Peyer's patch (tissue), 4 donors: ENCODE results near the gene KISS1R. TPM values are rescaled to one million over a fixed set of nuclear protein-coding genes. Genes with fewer than 3 reads are reported as not detected.
A peak's percentile ranks its signal among the peaks of the same experiment; 100 is the strongest.

Experiments
- DNase-seq, 3 donors: peaks; one replicate each; pipeline ENCODE4 v3.0.0-alpha.2; 2017 to 2019
- H3K27ac ChIP-seq, 4 donors: fragments of 200-600 bp; sonication (generic); one replicate each; pipeline ENCODE4 v1.5.1; 2016 to 2019
- H3K27me3 ChIP-seq, 2 donors: fragments of 200-600 bp; sonication (generic); one replicate each; pipeline ENCODE4 v1.5.1; 2019
- H3K36me3 ChIP-seq, 3 donors: fragments of 200-600 bp; sonication (generic); one replicate each; pipeline ENCODE4 v1.5.1; 2016 to 2019
- H3K4me1 ChIP-seq, 4 donors: fragments of 200-600 bp; sonication (generic); one replicate each; pipeline ENCODE4 v1.5.1; 2016 to 2019
- H3K4me3 ChIP-seq, 4 donors: fragments of 200-600 bp; sonication (generic); 1 replicate in 3 of 4; 2 replicates in 1 of 4; pipeline ENCODE4 v1.5.1; 2016 to 2019; ENCODE audit warnings: mild to moderate bottlenecking in 1 of 4
- H3K9me3 ChIP-seq, 4 donors: fragments of 200-600 bp; sonication (generic); one replicate each; pipeline ENCODE4 v1.5.1; 2016 to 2019; ENCODE audit warnings: mild to moderate bottlenecking in 1 of 4
- CTCF ChIP-seq, 6 experiments: fragments of 450-650 bp in 4 of 6; fragments of 200-600 bp in 2 of 6; sonication (generic) in 1 of 6; IDR thresholded peaks; one replicate each; pipeline ENCODE4 v1.5.1; 2017 to 2019; ENCODE audit warnings: antibody characterized with exemption in 6 of 6, mild to moderate bottlenecking in 3 of 6, moderate library complexity in 1 of 6
- POLR2A ChIP-seq, 2 donors: fragments of 450-650 bp; IDR thresholded peaks; one replicate each; pipeline ENCODE4 v1.5.1; 2017; ENCODE audit warnings: antibody characterized with exemption in 2 of 2, mild to moderate bottlenecking in 2 of 2, moderate library complexity in 2 of 2
- total RNA-seq, 4 donors: library from RNA; depleted of rRNA; stranded (reverse); fragments of >200 nt; gene quantifications; one replicate each; pipeline ENCODE4 v1.1.0, GENCODE V29; 2016

The KISS1R gene
- total RNA-seq, 4 donors from 2014 or later, result not detected

DNA sequence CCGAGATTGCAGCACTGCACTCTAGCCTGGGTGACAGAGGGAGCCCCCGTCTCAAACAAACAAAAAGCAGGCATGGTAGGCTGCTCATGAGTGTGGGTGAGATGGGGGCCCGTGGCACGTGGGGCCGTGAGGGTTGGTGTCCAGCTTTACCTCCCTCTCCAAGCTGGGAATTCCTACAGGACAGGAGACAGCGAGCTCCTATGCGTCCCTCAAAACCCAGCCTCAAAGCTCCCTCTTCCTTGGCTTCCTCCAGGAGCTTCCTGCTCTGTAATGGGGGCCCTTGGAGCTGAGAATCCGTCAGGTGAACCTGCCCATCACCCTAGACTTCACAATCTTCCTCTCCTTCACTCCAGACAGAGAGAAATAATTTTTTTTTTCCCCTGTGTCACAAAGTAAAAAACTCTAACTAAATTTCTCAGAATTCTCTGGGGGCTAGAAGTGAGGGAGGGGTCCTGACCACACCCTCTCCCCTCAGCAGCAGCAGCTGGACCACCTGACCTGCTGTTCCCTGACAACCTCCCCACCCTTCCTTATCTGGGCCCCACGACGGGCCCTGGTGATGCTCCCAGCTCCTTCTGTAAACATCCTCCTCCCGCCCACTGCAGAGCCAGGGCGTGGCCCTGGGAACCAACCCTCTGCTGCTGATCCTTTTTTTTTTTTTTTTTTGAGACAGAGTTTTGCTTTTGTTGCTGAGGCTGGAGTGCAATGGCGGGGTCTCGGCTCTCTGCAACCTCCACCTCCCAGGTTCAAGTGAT, 44.9 kb downstream of the KISS1R start:
- H3K9me3 ChIP-seq, result no peaks in the 10 kb centered on the region
- H3K27ac ChIP-seq, result no peak overlapping the region
- DNase-seq, result peak in 1 of 3 donors; percentile 66
- no peaks in the 10 kb centered on the region for H3K27me3 ChIP-seq
- peaks cover 0 to 20% (median 0%) of the 10 kb centered on the region in 3 donors for H3K36me3 ChIP-seq
- H3K4me3 ChIP-seq, result no peak overlapping the region
- no peak for TF ChIP-seq POLR2A (IDR thresholded peaks at IDR 0.05)
- no peak for TF ChIP-seq CTCF (IDR thresholded peaks at IDR 0.05)
- no peaks in the 10 kb centered on the region for H3K4me1 ChIP-seq

DNA sequence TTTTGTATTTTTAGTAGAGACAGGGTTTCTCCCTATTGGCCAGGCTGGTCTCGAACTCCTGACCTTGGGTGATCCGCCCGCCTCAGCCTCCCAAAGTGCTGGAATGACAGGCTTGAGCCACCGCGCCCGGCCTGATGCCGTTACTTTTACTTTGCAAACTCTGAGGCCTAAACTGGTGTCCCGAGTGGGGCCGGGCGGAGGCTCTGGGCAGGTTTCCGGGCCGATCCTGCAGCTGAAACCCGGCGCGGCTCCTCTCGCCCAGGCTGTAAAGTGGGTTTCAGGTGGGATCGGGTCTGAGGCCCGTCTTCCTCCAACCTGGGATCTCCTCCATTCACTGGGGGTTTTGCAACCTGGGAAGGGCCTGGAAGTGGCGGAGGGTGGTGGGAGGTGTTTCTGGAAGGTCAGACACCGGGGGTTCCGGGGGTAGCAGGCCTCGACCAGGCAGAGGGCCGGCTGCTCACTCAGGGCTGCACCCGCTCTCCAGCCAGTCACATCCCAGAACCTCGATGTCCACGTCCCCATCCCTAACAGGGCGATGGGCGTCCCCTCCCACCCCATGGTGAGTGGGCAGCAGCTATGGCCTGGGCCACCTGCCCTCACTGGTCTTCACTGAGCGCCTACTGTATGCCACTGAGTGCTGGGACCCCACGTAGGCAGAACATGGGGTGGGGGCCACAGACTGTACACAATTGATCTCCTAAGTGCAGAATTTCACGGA, 45.7 kb downstream of the KISS1R start:
- Histone ChIP-seq H3K4me1 (no peaks in the 10 kb centered on the region), H3K4me3 (no peak overlapping the region), H3K9me3 (no peaks in the 10 kb centered on the region), H3K36me3 (peaks cover 0 to 23% (median 0%) of the 10 kb centered on the region in 3 donors), H3K27ac (no peak overlapping the region), H3K27me3 (no peaks in the 10 kb centered on the region)
- TF ChIP-seq CTCF (IDR thresholded peaks at IDR 0.05) (no peak), POLR2A (IDR thresholded peaks at IDR 0.05) (no peak)
- DNase-seq, result no peak

GRCh38 chr19:963486-963951, 46.4 kb downstream of the KISS1R start:
- H3K4me1 ChIP-seq, result no peaks in the 10 kb centered on the region
- TF ChIP-seq POLR2A (IDR thresholded peaks at IDR 0.05) (no peak), CTCF (IDR thresholded peaks at IDR 0.05) (no peak)
- no peak overlapping the region for H3K4me3 ChIP-seq
- H3K9me3 ChIP-seq, result no peaks in the 10 kb centered on the region
- H3K36me3 ChIP-seq, result peaks cover 0 to 26% (median 0%) of the 10 kb centered on the region in 3 donors
- no peaks in the 10 kb centered on the region for H3K27me3 ChIP-seq
- H3K27ac ChIP-seq, result no peak overlapping the region
- no peak for DNase-seq

GRCh38 chr19:964116-964520, 47.0 kb downstream of the KISS1R start:
- Histone ChIP-seq H3K27me3 (no peaks in the 10 kb centered on the region), H3K4me1 (no peaks in the 10 kb centered on the region), H3K36me3 (peaks cover 0 to 32% (median 0%) of the 10 kb centered on the region in 3 donors), H3K9me3 (no peaks in the 10 kb centered on the region), H3K27ac (no peak overlapping the region), H3K4me3 (no peak overlapping the region)
- DNase-seq, result no peak
- TF ChIP-seq POLR2A (IDR thresholded peaks at IDR 0.05) (no peak), CTCF (IDR thresholded peaks at IDR 0.05) (no peak)

- no peaks in the 10 kb centered on the region for H3K4me1 ChIP-seq
- no peak overlapping the region for H3K27ac ChIP-seq
- no peak for TF ChIP-seq CTCF (IDR thresholded peaks at IDR 0.05)
- no peak for TF ChIP-seq POLR2A (IDR thresholded peaks at IDR 0.05)
- peaks cover 0 to 41% (median 0%) of the 10 kb centered on the region in 3 donors for H3K36me3 ChIP-seq
- no peaks in the 10 kb centered on the region for H3K9me3 ChIP-seq
- H3K4me3 ChIP-seq, result no peak overlapping the region
- no peak for DNase-seq
- no peaks in the 10 kb centered on the region for H3K27me3 ChIP-seq
Observed at GRCh38 chr19:964761-965694, 47.9 kb downstream of the KISS1R start.
